ENCODE data around the gene HS6ST3. TPM values are rescaled to one million over a fixed set of nuclear protein-coding genes. Genes with fewer than 3 reads are reported as not detected.

Gene HS6ST3
- total RNA-seq, 1 donor from 2014 or later = not detected

Small RNAs within 50 kb of the gene (microRNA-seq; reads per million reads assigned to microRNA genes)
- gene MIR4501 = not detected

Other genes with a start within 250 kb of the HS6ST3 start
- 27.9 and 29.0 TPM in 2 replicates for gene UGGT2, start 36.7 kb upstream of the HS6ST3 start, total RNA-seq